Choroid plexus epithelial cell (primary cell): ENCODE measurements around the gene CDKL1.

Source experiments
- DNase-seq: peaks from one replicate; pipeline ENCODE4 v3.0.0-alpha.2; 2010; ENCODE audit warnings: low read depth
- H3K4me3 ChIP-seq: 2 replicates; pipeline ENCODE4 v1.5.1; 2011; ENCODE audit warnings: low read depth, mild to moderate bottlenecking, control low read depth, low read length, moderate library complexity
- TF ChIP-seq, protein P1 (sequence below): conservative IDR thresholded peaks from 2 replicates; pipeline ENCODE4 v1.5.1; 2011; ENCODE audit warnings: low read depth, mild to moderate bottlenecking, control low read depth, inconsistent platforms, low read length, moderate library complexity

Gene CDKL1

GRCh38 chr14:50399251-50400032 lies 2.8 kb upstream of the CDKL1 start:
- DNase-seq = peak; percentile 37
- TF ChIP-seq, protein P1, sequence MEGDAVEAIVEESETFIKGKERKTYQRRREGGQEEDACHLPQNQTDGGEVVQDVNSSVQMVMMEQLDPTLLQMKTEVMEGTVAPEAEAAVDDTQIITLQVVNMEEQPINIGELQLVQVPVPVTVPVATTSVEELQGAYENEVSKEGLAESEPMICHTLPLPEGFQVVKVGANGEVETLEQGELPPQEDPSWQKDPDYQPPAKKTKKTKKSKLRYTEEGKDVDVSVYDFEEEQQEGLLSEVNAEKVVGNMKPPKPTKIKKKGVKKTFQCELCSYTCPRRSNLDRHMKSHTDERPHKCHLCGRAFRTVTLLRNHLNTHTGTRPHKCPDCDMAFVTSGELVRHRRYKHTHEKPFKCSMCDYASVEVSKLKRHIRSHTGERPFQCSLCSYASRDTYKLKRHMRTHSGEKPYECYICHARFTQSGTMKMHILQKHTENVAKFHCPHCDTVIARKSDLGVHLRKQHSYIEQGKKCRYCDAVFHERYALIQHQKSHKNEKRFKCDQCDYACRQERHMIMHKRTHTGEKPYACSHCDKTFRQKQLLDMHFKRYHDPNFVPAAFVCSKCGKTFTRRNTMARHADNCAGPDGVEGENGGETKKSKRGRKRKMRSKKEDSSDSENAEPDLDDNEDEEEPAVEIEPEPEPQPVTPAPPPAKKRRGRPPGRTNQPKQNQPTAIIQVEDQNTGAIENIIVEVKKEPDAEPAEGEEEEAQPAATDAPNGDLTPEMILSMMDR = no peak
- no peak overlapping the region for H3K4me3 ChIP-seq

- no peak for DNase-seq
- no peak overlapping the region for H3K4me3 ChIP-seq
- TF ChIP-seq, protein P1 = no peak
Measured at GRCh38 chr14:50398189-50398580, 1.5 kb upstream of the CDKL1 start.

- H3K4me3 ChIP-seq = peak overlapping the region; percentile 63
- TF ChIP-seq, protein P1 = no peak
- DNase-seq = no peak
Measured at GRCh38 chr14:50397390-50398188, 908 bp upstream of the CDKL1 start.

DNA sequence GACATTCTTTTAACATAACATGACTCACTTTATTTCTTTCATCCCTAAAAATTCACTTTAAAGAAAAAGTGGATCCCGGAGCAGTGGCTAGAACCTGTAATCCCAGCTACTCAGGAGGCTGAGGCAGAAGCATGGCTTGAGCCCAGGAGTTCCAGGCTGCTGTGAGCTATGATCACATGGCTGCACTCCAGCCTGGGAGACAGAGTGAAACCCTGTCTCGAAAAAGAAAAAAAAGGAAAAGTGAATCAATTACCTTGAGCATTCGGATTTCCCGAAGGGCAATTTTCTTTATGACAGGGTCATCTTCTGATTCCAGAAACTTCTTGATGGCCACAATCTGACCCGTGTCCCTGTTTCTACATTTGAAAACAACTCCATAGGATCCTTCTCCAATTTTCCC lies 1.2 kb downstream of the CDKL1 start:
- TF ChIP-seq, protein P1 = no peak
- H3K4me3 ChIP-seq = peak overlapping the region; percentile 63
- DNase-seq = no peak

GRCh38 chr14:50394713-50395112 lies 2.0 kb downstream of the CDKL1 start:
- no peak for DNase-seq
- TF ChIP-seq, protein P1 = no peak
- H3K4me3 ChIP-seq = no peak overlapping the region

DNA sequence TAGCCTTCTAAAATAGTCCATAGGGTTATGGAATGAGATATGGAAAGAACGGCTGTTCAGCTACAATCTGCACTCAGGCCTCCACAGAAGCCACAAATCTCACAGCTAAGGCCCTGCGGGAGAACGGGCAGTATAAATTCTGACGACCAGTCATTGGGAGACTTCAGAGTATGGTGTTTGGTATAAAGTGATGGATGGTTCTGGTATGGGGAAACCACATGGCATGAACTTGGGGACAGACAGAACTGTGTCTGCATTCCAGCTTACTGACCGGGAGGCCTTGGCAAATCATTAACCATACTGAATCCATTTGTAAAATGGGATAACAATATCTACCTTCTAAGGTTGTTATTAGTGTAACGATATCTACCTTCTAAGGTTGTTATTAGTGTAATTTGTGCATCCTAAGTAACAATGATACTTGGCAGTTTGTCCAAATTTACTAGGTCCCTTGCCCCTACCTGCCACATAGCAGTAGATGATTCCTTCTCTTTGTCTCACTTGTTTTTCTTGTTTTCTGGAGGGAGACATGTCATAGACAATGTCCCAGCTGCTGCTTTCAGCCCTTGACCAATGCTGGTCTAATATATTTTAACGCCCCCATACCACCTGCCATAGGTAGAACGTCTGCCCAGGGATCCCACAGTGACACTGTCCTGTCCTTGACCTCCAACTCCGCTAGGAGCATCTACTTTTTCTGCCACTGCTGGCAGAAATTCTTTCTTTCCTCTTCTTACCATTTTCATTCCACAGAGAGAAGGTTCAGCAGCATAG lies 6.8 kb downstream of the CDKL1 start:
- H3K4me3 ChIP-seq = no peak overlapping the region
- DNase-seq = no peak
- TF ChIP-seq, protein P1 = no peak
